ENCODE data around the gene DDIT3. TPM values are rescaled to one million over a fixed set of nuclear protein-coding genes. Genes with fewer than 3 reads are reported as not detected.

The DDIT3 gene
- total and polyA plus RNA-seq, 2 donors (not counting 1 experiment from before 2014, with no cell fraction given), result 35.6 to 159 TPM

DNA sequence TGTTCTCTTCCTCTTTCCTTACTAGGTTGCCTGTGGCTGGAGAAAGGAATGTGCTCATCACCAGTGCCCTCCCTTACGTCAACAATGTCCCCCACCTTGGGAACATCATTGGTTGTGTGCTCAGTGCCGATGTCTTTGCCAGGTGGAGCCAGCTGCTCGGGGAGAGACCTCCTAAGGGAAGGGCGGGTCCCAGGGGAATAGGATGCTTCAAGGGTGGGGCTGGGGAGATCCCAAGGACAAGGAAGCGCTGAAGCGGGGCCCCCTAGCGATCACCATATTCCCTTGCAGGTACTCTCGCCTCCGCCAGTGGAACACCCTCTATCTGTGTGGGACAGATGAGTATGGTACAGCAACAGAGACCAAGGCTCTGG is 22.2 kb downstream of the DDIT3 start:
- ATAC-seq (ENCODE audit: low read depth), result no peak
- peaks cover 28% of the 10 kb centered on the region for H3K79me2 ChIP-seq (ENCODE audit: control insufficient read depth, insufficient read depth, low read length)
- no peak overlapping the region for H2AFZ ChIP-seq (ENCODE audit: insufficient read depth, low read depth, low read length, poor library complexity, severe bottlenecking)
- H3K4me1 ChIP-seq (ENCODE audit: control insufficient read depth in 2 of 2, insufficient read depth in 2 of 2, low read length in 2 of 2), result no peaks in the 10 kb centered on the region
- no peak overlapping the region for H3K9ac ChIP-seq (ENCODE audit: low read length)
- no peaks in the 10 kb centered on the region for H3K9me3 ChIP-seq (ENCODE audit: control extremely low read depth in 1 of 3, control insufficient read depth in 2 of 3, insufficient read depth in 1 of 3, low read length in 2 of 3)
- no peak overlapping the region for H3K27ac ChIP-seq (ENCODE audit: low read length in 2 of 2)
- H3K36me3 ChIP-seq (replicated peaks in 1 of 2; ENCODE audit: control extremely low read depth in 1 of 2, control insufficient read depth in 1 of 2, extremely low read depth in 1 of 2, insufficient read depth in 2 of 2, low read length in 1 of 2), result peaks cover 3 to 58% of the 10 kb centered on the region in 2 experiments
- no peak overlapping the region for H3K4me3 Mint-ChIP-seq
- ChIA-PET POLR2A (no interaction called here), CTCF (no interaction called here)
- 98% methylated on average over 6 of the region's 9 CpGs for WGBS (ENCODE audit: insufficient coverage)
- no peak overlapping the region for H3K27ac Mint-ChIP-seq
- DNase-seq, result no peak
- no peaks in the 10 kb centered on the region for H3K9me3 Mint-ChIP-seq (ENCODE audit: insufficient read depth)
- intact Hi-C loops (cut with micrococcal nuclease), result no loop called here
- H3K4me3 ChIP-seq (ENCODE audit: control extremely low read depth in 1 of 5, extremely low read depth in 1 of 5, insufficient read depth in 1 of 5, low read depth in 2 of 5, low read length in 4 of 5), result no peak overlapping the region
- H3K27me3 Mint-ChIP-seq, result no peaks in the 10 kb centered on the region
- TF ChIP-seq, protein P1, sequence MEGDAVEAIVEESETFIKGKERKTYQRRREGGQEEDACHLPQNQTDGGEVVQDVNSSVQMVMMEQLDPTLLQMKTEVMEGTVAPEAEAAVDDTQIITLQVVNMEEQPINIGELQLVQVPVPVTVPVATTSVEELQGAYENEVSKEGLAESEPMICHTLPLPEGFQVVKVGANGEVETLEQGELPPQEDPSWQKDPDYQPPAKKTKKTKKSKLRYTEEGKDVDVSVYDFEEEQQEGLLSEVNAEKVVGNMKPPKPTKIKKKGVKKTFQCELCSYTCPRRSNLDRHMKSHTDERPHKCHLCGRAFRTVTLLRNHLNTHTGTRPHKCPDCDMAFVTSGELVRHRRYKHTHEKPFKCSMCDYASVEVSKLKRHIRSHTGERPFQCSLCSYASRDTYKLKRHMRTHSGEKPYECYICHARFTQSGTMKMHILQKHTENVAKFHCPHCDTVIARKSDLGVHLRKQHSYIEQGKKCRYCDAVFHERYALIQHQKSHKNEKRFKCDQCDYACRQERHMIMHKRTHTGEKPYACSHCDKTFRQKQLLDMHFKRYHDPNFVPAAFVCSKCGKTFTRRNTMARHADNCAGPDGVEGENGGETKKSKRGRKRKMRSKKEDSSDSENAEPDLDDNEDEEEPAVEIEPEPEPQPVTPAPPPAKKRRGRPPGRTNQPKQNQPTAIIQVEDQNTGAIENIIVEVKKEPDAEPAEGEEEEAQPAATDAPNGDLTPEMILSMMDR (IDR thresholded peaks at IDR 0.05), result no peak
- TF ChIP-seq EZH2 (IDR thresholded peaks at IDR 0.05; ENCODE audit: borderline replicate concordance, insufficient read depth, low read depth, low read length, poor library complexity, severe bottlenecking), result no peak
- peaks cover 4% of the 10 kb centered on the region for H3K4me1 Mint-ChIP-seq
- H3K4me2 ChIP-seq (replicated peaks; ENCODE audit: low read depth, low read length, poor library complexity, severe bottlenecking), result no peak overlapping the region
- H3K27me3 ChIP-seq (replicated peaks in 1 of 4; ENCODE audit: control extremely low read depth in 1 of 4, control insufficient read depth in 3 of 4, insufficient read depth in 4 of 4, low read length in 3 of 4), result no peaks in the 10 kb centered on the region
- H4K20me1 ChIP-seq (ENCODE audit: control insufficient read depth, insufficient read depth, low read length, poor library complexity, severe bottlenecking), result no peaks in the 10 kb centered on the region

DNA sequence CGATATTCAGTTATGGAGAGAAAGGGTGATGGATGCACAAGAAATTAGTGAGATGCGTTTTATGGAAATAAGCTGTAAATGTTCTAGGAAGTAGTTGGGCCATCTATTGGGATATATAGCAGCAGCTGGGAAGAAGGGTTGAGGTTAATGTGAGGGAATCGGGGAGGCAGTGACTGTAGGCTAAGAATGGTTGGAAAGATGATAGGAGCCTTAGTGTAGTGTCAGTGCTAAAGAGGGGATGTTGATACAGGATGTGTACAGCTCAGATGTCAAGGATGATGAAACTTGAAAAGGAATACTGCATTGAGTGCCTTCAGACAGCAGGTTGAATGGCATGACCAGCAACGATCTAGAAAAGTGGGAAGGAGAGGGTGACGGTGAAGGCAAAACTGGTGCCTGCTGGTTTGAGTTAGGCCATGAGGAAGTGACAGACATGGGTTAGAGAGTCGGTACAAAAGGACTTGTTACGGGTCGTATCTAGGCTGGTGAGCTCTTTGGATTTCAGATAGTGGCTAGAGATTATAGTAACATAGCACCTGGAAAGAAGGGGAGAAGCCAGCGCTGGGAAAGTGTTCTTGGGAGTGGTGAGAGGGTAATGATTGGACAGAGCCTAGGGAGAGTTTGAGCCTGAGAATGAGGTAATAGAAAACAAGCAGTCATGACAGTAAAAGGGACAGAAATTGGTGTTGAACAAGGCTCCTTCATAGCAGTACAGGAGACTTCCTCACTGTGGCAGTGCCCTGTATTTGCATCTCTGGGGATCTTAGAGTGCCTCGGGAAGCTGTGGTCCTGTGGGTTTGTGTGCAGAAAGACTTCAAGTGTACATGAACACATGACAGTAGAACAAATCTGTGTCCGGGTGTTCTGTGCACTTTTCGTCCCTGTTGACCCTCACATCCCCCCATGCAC is 22.8 kb downstream of the DDIT3 start:
- H3K9me3 ChIP-seq (ENCODE audit: control extremely low read depth in 1 of 3, control insufficient read depth in 2 of 3, insufficient read depth in 1 of 3, low read length in 2 of 3), result no peaks in the 10 kb centered on the region
- DNase-seq (no peak), ATAC-seq (ENCODE audit: low read depth) (no peak)
- ChIA-PET CTCF (no interaction called here), POLR2A (interaction anchor here (0.7 kb wide), 2 partner anchors 18 to 269 kb away, joined by 4 read pairs; no protein-coding TSS in a partner anchor)
- no peak overlapping the region for H3K4me2 ChIP-seq (replicated peaks; ENCODE audit: low read depth, low read length, poor library complexity, severe bottlenecking)
- no peaks in the 10 kb centered on the region for H3K27me3 Mint-ChIP-seq
- H2AFZ ChIP-seq (ENCODE audit: insufficient read depth, low read depth, low read length, poor library complexity, severe bottlenecking), result no peak overlapping the region
- H3K4me1 Mint-ChIP-seq, result peaks cover 7% of the 10 kb centered on the region
- peak overlapping the region; percentile 10 for H3K27ac Mint-ChIP-seq
- peaks cover 28% of the 10 kb centered on the region for H3K79me2 ChIP-seq (ENCODE audit: control insufficient read depth, insufficient read depth, low read length)
- H3K9ac ChIP-seq (ENCODE audit: low read length), result no peak overlapping the region
- intact Hi-C loops (cut with micrococcal nuclease), result no loop called here
- peaks cover 2 to 57% of the 10 kb centered on the region in 2 experiments for H3K36me3 ChIP-seq (replicated peaks in 1 of 2; ENCODE audit: control extremely low read depth in 1 of 2, control insufficient read depth in 1 of 2, extremely low read depth in 1 of 2, insufficient read depth in 2 of 2, low read length in 1 of 2)
- no peak overlapping the region for H3K4me3 ChIP-seq (ENCODE audit: control extremely low read depth in 1 of 5, extremely low read depth in 1 of 5, insufficient read depth in 1 of 5, low read depth in 2 of 5, low read length in 4 of 5)
- H3K4me3 Mint-ChIP-seq, result no peak overlapping the region
- H4K20me1 ChIP-seq (ENCODE audit: control insufficient read depth, insufficient read depth, low read length, poor library complexity, severe bottlenecking), result no peaks in the 10 kb centered on the region
- H3K27me3 ChIP-seq (replicated peaks in 1 of 4; ENCODE audit: control extremely low read depth in 1 of 4, control insufficient read depth in 3 of 4, insufficient read depth in 4 of 4, low read length in 3 of 4), result no peaks in the 10 kb centered on the region
- H3K4me1 ChIP-seq (ENCODE audit: control insufficient read depth in 2 of 2, insufficient read depth in 2 of 2, low read length in 2 of 2), result no peaks in the 10 kb centered on the region
- 92% methylated on average over 11 of the region's 12 CpGs for WGBS (ENCODE audit: insufficient coverage)
- TF ChIP-seq, protein P1 (IDR thresholded peaks at IDR 0.05), result no peak
- TF ChIP-seq EZH2 (IDR thresholded peaks at IDR 0.05; ENCODE audit: borderline replicate concordance, insufficient read depth, low read depth, low read length, poor library complexity, severe bottlenecking), result no peak
- no peaks in the 10 kb centered on the region for H3K9me3 Mint-ChIP-seq (ENCODE audit: insufficient read depth)
- H3K27ac ChIP-seq (ENCODE audit: low read length in 2 of 2), result no peak overlapping the region

All from B cell (primary cell).